HG02885 (cell line): ENCODE results near the gene QSOX2.

Experiments used
- ATAC-seq: cut with Tn5 transposase; IDR thresholded peaks from one replicate; pipeline ENCODE4 v1.9.1; 2021; ENCODE audit warnings: mild to moderate bottlenecking; ENCODE audit not compliant: unreplicated experiment, poor library complexity

QSOX2 gene

DNA sequence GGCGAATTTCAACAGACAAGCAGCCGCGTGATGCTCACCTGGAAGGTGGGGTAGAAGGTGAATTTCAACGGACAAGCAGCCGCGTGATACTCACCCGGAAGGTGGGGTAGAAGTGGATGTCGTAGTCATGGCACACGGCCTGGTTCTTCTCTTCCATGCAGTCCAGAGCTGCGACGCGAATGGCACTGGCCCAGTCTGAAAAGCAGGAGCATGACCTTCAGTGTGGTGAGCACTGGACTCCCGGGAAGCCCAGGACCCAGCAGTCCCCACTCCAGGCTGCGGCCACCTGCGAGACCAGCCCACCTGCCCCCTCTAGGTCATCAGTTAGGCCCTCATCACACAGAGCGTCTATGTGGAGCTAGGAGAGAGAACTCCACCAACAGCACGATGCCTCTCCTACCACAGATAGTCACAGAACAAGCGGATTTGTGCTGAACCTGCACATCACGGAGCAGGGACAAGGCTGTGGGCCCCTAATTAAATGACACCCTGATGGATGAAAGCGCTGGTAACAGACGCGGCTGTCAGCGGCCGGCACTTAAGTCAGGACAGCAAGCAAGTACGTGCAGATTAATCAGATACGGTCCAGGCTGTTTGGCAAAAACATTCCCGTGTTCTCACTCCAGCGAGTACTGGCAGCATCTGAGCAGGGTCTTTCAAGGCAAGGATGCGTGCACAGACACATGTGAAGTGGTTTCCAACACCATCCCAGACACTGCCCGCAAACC, 18.8 kb downstream of the QSOX2 start:
- no peak for ATAC-seq

DNA sequence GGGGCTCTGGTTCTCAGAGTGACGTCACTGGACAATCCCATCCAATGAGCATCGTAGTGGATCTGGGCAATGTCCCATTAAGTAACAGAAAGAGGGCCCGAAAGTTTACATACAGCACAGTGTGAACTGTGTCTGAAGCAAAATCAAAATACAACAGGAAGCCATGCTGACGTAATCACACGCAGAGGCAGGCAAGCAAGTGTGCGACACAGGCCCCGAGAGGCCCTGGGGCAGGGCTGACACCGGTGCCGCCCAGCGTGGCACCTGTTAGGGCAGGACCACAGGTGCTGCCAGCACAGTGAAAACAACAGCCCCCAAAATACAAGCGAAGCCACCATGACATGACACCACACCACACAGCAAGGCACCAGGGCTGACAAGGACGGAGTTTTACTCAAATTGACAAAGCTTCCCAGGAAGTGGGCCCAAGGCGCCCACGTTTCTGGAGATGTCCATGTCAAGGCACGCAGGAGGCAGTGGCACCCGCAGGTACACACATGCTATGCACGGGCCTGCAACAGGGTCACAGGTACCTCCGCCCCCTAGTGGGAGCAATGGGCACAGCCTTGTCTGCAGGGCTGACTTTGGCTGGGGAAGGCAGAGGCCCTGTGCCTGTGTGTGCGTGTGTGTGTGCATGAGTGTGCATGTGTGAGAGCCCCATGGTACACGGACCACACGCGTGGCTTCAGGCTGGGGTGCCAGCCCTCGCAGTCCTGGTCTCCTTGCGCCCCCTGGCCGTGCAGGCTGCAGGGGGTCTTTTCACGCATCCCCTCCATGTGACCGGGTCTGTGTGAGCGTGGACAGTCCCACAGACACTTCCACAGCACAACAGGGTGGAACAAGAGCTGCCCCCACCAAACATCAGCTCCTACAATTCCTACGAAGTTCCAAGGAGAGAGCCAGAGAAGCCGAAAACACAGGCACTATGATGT, 19.6 kb downstream of the QSOX2 start:
- ATAC-seq: peak; percentile 70

DNA sequence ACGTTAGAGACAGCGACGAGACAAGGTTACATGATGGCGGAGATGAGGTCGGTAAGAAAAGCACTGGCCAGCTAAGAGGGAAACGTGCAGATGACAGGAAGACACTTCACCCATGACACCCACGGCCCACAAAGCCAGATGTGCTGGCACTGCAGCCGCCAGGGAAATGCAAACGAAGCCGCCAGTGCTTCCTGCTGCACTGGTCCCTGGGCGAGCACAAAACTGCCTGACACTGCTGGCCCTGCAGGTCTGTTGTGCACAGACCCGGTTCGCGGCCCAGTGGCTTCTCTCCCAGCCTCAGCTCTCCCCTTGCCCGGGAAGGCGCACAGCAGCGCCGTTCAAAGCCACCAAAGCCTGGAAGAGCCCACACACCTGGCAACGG, 20.3 kb downstream of the QSOX2 start:
- peak; percentile 36 for ATAC-seq

DNA sequence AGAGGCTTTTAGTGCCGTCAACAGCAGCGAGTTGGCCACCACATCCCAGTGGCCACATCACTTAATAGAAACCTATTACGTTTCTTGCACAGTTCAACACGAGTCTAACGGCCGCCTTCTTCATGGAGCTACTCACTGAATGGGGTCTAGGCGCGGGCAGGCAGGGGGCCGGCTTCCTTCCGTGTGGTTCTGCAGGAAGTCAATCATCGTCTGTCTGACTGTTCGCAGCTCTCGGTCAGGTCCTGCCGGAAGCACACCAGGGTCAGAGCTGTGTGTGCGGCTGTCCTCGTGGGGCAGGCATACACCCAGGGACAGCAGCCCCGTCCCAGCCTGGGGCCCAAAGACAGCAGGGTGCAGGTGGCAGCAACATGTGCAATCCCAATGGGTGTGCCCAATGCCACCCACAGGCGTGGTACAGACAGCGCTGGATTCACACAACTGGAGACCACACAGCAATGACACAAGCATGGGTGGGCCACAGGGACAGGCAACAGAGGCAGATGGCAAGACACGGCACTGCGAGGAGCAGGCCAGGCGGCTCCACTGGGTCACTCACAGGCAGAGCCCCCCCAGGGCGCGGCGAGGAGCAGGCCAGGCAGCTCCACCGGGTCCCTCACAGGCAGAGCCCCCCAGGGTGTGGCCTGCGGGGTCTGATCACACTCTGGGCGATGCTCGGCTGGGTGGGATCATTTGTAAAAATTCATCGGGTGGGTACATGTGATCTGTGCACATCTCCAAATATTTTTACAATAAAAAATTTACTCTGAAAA, 21.6 kb downstream of the QSOX2 start:
- no peak for ATAC-seq

DNA sequence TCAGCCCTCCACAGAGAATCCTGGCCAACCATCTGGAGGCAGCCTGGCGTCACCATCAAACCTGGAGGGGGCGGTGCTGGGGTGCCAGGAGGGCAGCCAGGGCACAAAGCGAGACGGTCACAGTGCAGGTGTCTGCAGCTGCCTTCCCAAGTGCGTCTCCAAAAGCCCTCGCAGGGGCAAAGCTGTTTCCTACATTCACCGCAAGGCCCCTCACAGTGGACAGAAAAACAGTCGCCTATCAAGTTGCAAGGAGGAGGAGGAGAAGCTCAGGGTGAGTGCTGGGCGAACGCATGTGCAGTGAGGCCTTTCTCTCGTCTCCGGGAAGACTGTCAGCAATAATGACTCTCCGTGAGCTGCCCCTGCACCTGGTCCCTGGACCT, 22.7 kb downstream of the QSOX2 start:
- ATAC-seq: no peak

DNA sequence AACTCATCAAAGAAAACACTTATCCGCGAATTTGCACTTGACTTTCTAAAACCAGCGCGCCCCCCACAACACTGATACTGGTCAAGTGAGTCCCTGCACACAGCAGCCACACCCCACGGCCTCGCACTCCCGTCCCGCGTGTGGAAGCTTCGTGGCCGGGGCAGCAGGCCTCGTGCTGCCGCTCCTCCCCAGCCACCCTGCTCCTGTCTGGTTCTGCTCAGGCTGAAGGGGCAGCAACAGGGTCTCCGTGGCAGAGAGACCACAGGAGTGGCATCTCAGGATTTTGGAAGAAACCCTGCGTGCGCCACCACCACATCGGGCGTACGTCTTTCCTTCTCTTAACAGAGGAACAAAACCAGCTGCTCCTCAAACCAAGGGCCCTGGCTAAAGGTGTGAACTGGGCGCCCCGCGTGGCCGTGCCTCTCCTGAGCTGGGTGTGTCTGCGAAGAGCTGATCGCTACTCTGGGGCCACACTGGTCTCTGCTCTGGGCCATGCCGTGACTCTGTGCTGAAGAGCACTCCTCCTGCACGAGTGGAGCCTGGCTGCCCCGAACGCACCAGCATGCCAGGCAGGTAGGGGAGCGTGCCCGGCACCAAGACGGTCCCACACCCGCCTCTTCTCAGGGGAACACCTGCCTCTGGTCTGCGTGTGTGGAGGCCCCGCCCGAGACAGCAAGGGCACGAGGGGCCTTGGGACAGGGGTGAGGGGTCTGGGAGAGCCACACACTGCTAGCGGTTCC, 23.3 kb downstream of the QSOX2 start:
- no peak for ATAC-seq

DNA sequence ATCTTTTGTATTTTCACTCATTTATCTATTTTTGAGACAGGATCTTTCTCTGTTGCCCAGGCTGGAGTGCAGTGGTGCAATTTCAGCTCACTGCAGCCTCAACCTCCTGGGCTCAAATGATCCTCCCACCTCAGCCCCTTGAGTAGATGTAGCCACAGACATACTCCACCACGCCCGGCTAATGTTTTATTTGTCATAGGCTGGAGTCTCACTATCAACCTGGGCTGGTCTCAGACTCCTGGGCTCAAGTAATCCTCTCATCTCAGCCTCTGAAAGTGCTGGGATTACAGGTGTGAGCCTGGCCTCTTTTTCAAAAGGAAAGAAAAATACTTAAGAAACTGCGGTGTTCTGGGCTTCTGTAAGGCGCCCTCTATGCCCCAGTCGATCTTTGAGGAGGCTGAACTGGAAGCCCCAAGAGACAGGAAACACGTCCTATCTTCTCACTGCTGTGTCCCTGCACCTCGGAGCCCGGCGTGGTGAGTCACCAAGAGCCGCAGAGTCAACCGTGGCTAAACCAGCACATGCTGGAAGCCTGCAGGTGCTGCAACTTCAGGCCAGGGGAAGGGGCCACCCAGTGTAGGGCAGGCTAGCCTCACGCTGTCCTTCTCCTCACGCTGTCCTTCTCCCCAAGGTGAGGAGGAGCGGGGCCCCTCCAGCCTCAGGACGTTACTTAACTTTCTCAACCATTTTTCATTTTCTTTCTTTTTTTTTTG, 25.4 kb downstream of the QSOX2 start:
- ATAC-seq: no peak

DNA sequence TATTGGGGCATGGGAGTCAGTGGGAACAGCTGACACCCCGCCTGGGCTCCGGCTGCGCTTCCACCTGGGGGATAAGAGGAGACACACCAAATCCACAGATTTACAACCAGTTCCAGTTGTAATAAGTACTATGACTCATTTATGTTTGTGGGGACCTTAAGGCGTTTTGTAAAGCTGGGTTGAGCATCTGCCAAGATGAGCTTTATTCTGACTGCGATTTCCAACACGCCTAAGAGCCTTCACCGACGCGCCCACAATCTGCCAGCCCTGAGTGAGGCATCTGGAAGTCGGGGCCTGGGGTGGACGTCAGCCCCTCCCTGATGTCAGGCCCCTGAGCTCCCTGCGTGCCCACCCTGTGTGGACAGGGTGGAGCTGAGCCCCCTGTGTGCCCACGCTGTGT, 26.3 kb downstream of the QSOX2 start:
- no peak for ATAC-seq

DNA sequence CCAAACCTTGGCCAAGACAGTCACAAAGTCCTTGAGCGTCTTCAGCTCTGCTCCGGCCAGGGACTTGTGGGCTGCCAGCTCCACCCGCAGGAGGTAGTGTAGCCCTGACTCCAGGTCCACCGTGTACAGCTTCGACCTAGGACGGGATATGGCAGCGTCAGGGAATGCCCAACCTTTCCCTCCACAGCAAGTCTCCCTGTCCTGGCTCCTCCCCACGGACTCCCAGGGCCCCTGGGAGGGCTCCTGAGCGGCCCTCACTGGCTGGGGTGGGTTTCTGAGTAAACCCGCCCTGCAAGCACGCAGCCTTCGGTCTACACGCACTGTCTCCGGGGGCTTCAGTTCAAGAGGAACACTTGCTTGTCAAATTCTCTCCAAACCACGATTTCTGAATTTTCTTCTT, 26.9 kb downstream of the QSOX2 start:
- no peak for ATAC-seq

DNA sequence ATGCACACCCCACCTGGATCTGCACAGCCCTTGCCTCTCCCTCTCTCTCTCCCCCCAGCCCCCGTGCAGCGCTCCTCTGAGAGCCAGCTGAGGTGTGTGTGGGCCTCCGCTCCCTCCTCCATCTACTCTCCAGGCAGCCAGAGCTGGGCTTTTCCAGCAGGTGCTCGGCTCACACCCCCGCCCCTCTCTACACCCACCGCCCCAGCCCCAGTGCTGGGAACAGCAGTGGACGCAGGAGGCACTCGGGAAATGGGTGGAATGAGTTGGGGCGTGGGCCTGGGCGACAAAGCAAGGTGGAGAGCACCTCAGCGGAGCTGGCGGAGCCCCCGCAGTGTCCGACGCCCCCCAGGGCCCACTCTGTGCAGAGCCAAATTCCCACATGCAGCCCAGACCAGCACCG, 27.3 kb downstream of the QSOX2 start:
- no peak for ATAC-seq

DNA sequence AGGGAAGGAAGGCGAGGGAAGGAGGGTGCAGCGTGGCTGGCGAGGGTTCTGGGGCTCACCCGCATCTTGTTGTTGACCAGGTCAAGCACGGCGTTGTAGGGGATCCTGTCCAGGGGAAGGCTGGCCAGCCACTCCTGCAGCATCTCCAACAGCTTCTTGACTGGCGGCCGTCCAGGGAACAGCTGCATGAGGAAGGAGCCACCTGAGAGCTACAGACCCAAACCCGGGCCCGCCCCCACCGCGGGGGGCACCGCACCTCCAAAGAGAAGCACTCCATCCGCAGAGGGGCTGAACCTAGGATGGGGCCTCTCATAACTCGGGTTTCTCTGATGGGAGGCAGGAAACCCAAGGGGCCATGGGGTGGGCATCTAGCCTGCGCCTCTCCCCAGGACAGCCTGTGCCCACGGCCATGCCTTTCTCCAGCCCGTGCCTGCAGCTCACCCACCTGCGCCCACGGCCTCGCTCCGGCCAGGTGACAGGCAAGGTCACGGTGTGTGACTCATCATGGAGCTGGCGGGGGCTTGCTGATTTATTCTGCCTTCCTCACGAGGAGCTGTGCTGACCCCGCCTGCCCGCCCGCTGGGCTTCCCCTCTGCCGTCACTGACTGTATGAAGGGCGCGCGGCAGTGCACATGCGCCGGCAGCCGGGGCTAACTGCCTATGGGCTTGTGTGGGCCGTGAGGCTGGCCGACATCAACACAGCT, 28.9 kb downstream of the QSOX2 start:
- no peak for ATAC-seq

DNA sequence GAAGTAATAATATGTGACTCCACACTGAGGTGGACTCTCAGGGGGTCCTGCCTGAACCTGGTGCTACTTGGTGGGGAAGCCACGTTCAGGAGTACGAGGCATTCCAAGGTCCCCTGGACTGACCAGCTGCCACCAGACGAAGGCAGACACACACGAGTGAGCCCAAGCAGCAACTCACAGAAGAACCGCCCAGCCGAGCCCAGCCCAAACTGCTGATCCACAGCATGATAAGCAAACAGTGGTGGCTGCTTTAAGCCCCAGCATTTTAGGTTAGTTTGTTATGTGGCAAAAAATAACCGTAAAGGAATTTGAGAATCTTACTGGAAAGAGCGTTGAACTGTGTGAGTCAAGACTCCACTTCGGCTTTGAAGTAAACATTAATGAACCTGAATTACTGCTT, 31.9 kb downstream of the QSOX2 start:
- no peak for ATAC-seq

DNA sequence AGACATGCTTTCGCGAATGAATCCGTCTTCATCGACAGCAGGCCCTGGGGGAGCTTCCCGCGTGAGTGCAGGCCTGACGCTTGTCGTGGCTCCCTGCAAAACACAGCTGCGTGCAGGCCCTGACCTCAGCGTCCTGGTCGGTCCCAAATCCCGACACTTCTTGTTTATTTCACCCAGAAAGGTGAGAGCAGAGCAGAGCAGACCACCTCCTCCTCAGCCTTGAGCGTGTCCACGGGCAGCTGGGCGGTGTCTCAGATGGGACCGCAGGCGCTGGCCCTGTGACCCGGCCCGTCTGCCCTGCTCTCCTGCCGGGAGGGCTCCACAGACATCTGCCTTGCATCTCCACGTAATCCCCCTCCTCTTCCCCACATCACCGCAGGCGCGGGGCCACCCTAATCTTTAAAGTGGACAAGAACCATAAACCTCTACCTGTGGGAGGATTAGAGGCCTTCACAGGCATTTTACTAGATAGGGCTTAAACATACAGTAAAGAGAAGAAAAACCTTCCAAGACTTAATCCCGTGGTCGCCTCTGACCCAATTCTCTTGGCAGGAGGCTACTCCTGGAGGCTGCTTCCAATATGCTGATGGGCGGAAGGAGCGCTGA, 33.2 kb downstream of the QSOX2 start:
- ATAC-seq: no peak

DNA sequence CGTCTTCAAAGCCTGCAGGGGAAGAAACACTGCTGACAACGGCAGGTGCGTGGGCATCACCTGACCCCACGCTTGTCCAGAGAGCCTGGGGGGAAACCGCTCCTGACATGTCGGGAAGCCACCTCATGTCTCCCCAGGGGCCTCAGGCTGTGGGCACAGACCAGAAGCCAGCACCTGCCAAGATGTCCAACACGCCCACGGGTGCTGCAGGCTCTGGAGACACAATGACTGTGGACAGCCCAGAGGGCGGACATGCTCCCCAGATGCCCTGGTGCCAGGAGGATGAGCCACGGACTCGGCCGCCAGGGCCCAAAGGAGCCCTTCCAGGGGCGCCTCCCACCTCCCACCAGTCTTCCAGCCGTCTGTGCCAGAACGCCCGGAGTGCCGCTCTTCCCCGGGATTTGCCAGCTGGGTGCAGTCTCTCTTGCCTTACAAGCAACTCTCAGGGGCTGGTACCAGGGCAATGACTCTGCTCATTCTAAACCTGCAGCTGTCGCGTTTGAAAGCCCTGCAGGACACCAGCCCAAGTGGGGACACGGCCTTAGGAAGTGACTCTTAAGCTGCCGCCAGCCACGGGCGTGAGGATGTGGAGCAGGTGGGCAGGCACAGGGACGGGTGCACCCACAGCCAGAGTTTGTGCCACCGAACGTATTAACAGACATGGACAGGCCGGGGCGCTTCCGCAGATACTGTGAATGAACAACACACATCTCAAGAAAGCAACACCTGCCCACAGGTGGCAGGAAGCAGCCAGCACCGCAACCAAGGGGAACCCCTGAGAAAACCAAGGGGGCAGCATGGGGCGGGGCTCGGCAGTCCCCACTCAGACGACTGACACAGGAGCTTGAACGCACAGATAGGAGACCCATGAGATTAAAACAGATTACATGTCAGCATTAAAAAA, 33.9 kb downstream of the QSOX2 start:
- no peak for ATAC-seq

DNA sequence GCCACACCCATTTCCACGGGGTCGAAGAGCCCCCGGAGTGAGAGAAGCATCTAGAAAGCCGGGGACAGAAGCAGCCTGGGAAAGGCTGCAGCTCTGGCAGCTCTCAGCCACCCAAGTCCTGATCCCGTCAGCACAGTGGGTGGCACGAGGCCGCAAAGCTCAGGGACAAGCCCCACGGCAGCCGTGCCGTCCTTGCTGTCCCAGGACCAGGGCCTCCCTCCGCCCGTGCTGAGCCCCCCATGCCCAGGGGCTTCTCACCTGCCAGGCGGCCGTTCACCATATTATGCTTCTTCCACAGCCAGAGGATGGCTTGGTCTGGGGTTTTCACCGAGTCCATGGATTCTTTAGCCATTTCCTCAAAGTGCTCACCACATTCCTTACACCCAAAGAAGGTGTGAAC, 34.6 kb downstream of the QSOX2 start:
- no peak for ATAC-seq

DNA sequence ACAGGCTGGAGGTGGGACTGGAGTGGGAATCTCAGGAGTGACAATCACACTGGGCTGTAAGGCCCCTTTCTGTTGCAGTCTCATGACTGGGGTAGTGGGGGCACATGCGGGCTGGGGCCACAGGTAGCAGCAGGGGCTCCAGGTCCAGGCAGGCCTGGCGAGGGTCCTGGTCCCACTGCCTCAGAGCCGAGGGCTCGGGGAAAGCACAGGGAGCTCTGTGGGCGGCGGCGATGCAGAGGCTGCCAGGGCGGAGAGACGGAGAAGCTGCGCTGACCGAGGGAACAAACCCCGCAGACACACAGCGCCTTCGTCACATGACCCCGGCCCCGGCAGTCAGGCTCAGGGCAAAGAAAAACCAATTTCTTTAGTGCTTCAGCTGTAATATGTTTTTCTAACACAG, 35.3 kb downstream of the QSOX2 start:
- no peak for ATAC-seq

DNA sequence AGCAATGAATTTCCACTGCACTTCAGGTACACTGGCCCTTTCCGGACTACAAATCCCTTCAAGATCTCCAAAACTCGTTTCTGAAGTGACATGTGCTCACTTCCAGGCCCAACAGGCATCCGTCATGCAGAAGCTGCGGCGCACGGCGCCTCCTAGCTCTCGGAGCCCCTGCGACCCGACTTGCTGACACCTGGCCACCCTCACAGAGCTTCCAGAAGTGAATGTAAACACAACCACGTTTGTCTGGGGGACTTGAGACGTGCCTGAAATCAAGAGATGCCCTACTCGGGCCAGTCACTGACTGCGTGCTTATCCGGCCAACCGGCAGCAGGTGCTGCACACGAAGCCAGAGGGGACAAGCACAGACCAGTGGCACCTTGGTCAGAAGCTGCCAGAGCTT, 35.8 kb downstream of the QSOX2 start:
- ATAC-seq: no peak

DNA sequence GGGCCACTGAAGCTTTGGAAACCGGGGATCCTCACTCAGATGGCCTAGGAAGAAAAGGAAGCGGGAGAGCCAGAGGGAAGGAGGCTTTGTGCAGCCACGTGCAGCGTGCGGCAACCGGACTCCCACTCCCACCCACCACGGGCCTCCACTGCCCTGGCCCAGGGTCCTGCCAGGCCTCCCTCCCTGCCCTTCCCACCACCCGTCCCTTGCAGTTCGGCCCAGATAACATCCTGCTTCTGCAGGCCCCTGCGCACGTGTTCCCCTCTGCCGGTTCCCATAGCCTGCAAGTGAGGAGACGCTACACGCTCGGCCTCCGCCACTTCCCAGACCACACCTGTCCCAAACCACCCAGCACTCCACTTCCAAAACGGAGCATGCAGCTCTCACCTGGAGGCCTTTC, 36.4 kb downstream of the QSOX2 start:
- ATAC-seq: no peak
